Mesothelial cell of epicardium (in vitro differentiated cells): ENCODE data around the gene CHST11. TPM values are rescaled to one million over a fixed set of nuclear protein-coding genes. Genes with fewer than 3 reads are reported as not detected.

Source experiments
- DNase-seq, 2 experiments: peaks; one replicate each; pipeline ENCODE4 v3.0.0; 2021; ENCODE audit warnings: low spot score in 2 of 2; ENCODE audit not compliant: unreplicated experiment in 2 of 2
- H3K27ac Mint-ChIP-seq: 2 replicates; pipeline ENCODE4 v1.8.0; 2021; ENCODE audit warnings: mixed read lengths
- H3K27me3 Mint-ChIP-seq: 2 replicates; pipeline ENCODE4 v1.8.0; 2021; ENCODE audit warnings: low read depth, mixed read lengths
- H3K36me3 Mint-ChIP-seq: 2 replicates; pipeline ENCODE4 v1.8.0; 2021; ENCODE audit warnings: mixed read lengths
- H3K4me1 Mint-ChIP-seq: 2 replicates; pipeline ENCODE4 v1.8.0; 2021; ENCODE audit warnings: mixed read lengths
- H3K4me3 Mint-ChIP-seq: 2 replicates; pipeline ENCODE4 v1.8.0; 2021; ENCODE audit warnings: mild to moderate bottlenecking, moderate library complexity, mixed read lengths
- H3K9me3 Mint-ChIP-seq: 2 replicates; pipeline ENCODE4 v1.8.0; 2021; ENCODE audit warnings: mixed read lengths
- total RNA-seq: library from RNA; stranded (reverse); gene quantifications from 3 replicates; pipeline ENCODE4 v1.2.1, GENCODE V29; 2021
- TF ChIP-seq, protein P1 (sequence below): fragments of 200-600 bp; sonication (generic); IDR thresholded peaks from one replicate; pipeline ENCODE4 v1.5.0; 2021; ENCODE audit warnings: antibody characterized with exemption; ENCODE audit not compliant: unreplicated experiment

CHST11 gene
- total RNA-seq, 1 donor from 2014 or later, result 15.0 TPM

DNA sequence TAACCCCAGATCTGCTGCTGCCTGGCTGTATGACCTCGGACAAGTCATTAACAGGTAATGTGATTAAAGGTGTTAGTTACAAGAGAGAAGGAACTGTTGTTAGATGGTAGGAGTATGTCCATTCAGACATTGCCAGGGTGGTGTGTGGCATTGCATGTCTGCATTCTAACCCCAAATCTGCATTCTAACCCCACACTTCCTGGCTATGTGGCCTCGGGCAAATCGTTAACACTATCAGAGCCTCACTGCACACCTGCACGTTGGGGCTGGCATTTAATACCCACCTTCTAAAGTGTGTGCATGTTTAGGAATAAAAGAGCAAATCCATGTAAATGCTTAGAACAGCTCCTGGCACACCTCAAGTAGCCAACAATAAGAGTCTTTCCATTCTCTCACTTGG lies 46.4 kb downstream of the CHST11 start:
- no peak overlapping the region for H3K4me3 Mint-ChIP-seq
- peaks cover 35% of the 10 kb centered on the region for H3K4me1 Mint-ChIP-seq
- peaks cover 3% of the 10 kb centered on the region for H3K27me3 Mint-ChIP-seq
- no peak overlapping the region for H3K27ac Mint-ChIP-seq
- TF ChIP-seq, protein P1, sequence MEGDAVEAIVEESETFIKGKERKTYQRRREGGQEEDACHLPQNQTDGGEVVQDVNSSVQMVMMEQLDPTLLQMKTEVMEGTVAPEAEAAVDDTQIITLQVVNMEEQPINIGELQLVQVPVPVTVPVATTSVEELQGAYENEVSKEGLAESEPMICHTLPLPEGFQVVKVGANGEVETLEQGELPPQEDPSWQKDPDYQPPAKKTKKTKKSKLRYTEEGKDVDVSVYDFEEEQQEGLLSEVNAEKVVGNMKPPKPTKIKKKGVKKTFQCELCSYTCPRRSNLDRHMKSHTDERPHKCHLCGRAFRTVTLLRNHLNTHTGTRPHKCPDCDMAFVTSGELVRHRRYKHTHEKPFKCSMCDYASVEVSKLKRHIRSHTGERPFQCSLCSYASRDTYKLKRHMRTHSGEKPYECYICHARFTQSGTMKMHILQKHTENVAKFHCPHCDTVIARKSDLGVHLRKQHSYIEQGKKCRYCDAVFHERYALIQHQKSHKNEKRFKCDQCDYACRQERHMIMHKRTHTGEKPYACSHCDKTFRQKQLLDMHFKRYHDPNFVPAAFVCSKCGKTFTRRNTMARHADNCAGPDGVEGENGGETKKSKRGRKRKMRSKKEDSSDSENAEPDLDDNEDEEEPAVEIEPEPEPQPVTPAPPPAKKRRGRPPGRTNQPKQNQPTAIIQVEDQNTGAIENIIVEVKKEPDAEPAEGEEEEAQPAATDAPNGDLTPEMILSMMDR, result no peak
- DNase-seq, result no peak
- no peaks in the 10 kb centered on the region for H3K9me3 Mint-ChIP-seq
- H3K36me3 Mint-ChIP-seq, result no peaks in the 10 kb centered on the region

- Mint-ChIP-seq H3K4me3 (no peak overlapping the region), H3K4me1 (peaks cover 29% of the 10 kb centered on the region), H3K36me3 (no peaks in the 10 kb centered on the region), H3K27me3 (peaks cover 3% of the 10 kb centered on the region), H3K27ac (no peak overlapping the region), H3K9me3 (peaks cover 3% of the 10 kb centered on the region)
- no peak for DNase-seq
- TF ChIP-seq, protein P1, result no peak
Measured at GRCh38 chr12:104504146-104504545, 47.4 kb downstream of the CHST11 start.

DNA sequence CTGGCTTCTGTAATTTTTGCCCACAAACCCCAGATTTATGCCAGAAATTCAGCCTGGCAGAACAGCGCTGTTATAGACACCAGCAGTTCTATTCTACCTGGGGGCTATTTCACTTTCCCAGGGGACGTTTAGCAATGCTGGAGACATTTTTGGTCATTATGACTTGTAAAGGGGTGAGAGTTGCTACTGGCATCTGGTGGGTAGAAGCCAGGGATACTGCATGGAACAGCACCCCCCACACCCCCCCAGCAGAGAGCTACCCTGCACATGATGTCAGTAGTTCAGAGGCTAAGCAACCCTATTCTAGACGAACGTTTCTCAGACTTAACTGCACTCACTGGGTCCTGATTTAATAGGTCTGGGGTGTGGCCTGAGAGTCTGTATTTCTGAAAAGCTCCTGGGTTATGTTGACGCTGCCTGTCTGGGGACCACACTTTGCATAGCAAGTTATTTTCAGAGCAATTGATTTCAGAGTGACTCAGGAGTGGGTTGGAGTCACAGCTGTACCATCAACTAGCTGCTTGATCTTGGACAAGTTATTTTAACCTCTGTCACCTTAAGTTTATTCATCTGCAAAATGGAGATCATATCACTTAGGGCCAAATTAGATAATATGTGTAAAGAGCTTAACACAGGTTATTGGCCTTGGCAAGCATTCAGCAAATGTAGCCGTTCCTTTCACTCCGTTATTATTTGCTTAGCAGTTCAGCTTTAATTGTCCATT lies 48.5 kb downstream of the CHST11 start:
- Mint-ChIP-seq H3K9me3 (peaks cover 5% of the 10 kb centered on the region), H3K36me3 (no peaks in the 10 kb centered on the region), H3K27ac (no peak overlapping the region), H3K4me3 (no peak overlapping the region), H3K4me1 (peaks cover 19% of the 10 kb centered on the region), H3K27me3 (peaks cover 3% of the 10 kb centered on the region)
- DNase-seq, result no peak
- TF ChIP-seq, protein P1, result no peak

DNA sequence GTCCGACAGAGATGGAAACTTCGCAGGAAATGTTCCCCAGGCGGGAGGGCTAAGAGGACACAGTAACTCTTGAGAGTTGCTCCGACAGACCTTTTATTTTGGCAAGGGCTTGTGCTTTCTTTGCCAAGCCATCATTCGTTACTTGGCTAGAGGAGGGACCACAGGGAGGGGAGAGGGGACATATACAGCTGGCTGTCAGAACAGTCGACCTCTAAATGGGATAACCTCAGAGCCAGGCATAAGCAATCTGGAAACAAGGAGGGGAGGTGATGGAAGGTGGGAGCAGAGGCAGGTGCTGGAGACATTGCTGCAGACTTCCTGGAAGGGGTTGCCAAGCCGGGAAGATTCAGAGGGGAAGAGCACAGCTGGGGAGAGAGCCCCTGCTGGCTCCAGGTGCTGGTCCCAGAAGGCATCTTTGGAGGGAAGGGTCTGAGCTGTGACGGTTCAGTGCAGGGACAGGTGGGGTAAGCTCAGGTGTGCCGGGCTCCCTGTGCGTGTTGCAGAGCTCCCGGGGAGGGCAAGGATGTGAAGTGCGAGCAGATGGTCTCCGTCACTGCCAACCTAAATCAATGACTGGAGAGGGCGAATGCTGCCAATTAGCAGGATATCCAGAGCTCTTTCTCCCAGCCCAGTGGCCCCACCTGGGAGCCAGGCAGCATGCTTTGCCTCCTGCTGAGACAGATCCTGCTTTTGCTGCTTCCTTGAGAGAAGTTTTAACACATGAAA lies 50.1 kb downstream of the CHST11 start:
- TF ChIP-seq, protein P1, result no peak
- Mint-ChIP-seq H3K9me3 (peaks cover 5% of the 10 kb centered on the region), H3K36me3 (no peaks in the 10 kb centered on the region), H3K4me1 (peaks cover 19% of the 10 kb centered on the region), H3K27me3 (peaks cover 3% of the 10 kb centered on the region), H3K27ac (no peak overlapping the region), H3K4me3 (no peak overlapping the region)
- no peak for DNase-seq

GRCh38 chr12:104507672-104508071 lies 50.9 kb downstream of the CHST11 start:
- Mint-ChIP-seq H3K4me1 (peaks cover 19% of the 10 kb centered on the region), H3K4me3 (no peak overlapping the region), H3K27me3 (peaks cover 3% of the 10 kb centered on the region), H3K27ac (no peak overlapping the region), H3K9me3 (peaks cover 5% of the 10 kb centered on the region), H3K36me3 (no peaks in the 10 kb centered on the region)
- DNase-seq, result no peak
- TF ChIP-seq, protein P1, result no peak
